H1 (cell line): Measurements from ENCODE around the gene RRM1. TPM values are rescaled to one million over a fixed set of nuclear protein-coding genes. Genes with fewer than 3 reads are reported as not detected.

Experiments used
- CTCF ChIA-PET: fragments of 300-600 bp; sonication (Branson Sonifier 250); formaldehyde crosslinking; loops from one replicate; lab custom pipeline; 2021; ENCODE audit not compliant: partially characterized antibody; lab: Charles Lee
- POLR2A ChIA-PET: fragments of 300-600 bp; sonication (Branson Sonifier 250); formaldehyde crosslinking; loops from one replicate; lab custom pipeline; 2021; ENCODE audit warnings: inconsistent platforms; ENCODE audit not compliant: partially characterized antibody; lab: Charles Lee
- DNase-seq, 2 experiments: peaks; one replicate each; pipeline versions ENCODE4 v3.0.0 to v3.0.0-alpha.2; 2010 to 2022; ENCODE audit warnings: low spot score in 2 of 2, low read depth in 1 of 2, mixed read lengths in 1 of 2
- FAIRE-seq: peaks from 2 replicates; lab custom pipeline; 2011; peaks lifted over from hg19 to GRCh38; lab: Jason Lieb, UNC
- H2AFZ ChIP-seq: 2 replicates; pipeline ENCODE4 v1.8.1; 2012; ENCODE audit warnings: low read length, inconsistent platforms
- H2AK5ac ChIP-seq: 2 replicates; pipeline ENCODE4 v1.6.1; 2013; ENCODE audit warnings: low read depth, low read length
- H2BK120ac ChIP-seq: replicated peaks from 2 replicates; pipeline ENCODE3; 2013; ENCODE audit warnings: low read depth, low read length, inconsistent platforms
- H2BK12ac ChIP-seq: 2 replicates; pipeline ENCODE4 v1.6.1; 2013; ENCODE audit warnings: low read depth, low read length
- H2BK15ac ChIP-seq: 2 replicates; pipeline ENCODE4 v1.6.1; 2013; ENCODE audit warnings: low read length
- H2BK20ac ChIP-seq: 2 replicates; pipeline ENCODE4 v1.6.1; 2013; ENCODE audit warnings: low read length
- H2BK5ac ChIP-seq: 2 replicates; pipeline ENCODE4 v1.6.1; 2013; ENCODE audit warnings: low read depth, low read length
- H3K14ac ChIP-seq: 2 replicates; pipeline ENCODE4 v1.6.1; 2013; ENCODE audit warnings: inconsistent platforms; ENCODE audit not compliant: insufficient read length
- H3K18ac ChIP-seq: 2 replicates; pipeline ENCODE4 v1.6.1; 2013; ENCODE audit warnings: low read length; ENCODE audit errors: extremely low read depth
- H3K23ac ChIP-seq: 2 replicates; pipeline ENCODE4 v1.6.1; 2013; ENCODE audit warnings: inconsistent platforms; ENCODE audit not compliant: insufficient read length
- H3K23me2 ChIP-seq: 2 replicates; pipeline ENCODE4 v1.6.1; 2013; ENCODE audit warnings: low read depth, low read length
- H3K27ac ChIP-seq: 2 replicates; pipeline ENCODE4 v1.6.1; 2011; ENCODE audit warnings: low read depth, low read length, inconsistent platforms
- H3K27me3 ChIP-seq, 4 experiments: replicated peaks in 1 of 4; 1 replicate in 1 of 4; 2 replicates in 3 of 4; pipeline versions ENCODE4 v1.6.1 to v1.8.1; 2011 to 2013; ENCODE audit warnings: low read length in 3 of 4, mild to moderate bottlenecking in 3 of 4, inconsistent platforms in 2 of 4, mixed read lengths in 2 of 4, moderate library complexity in 1 of 4; ENCODE audit not compliant: control insufficient read depth in 3 of 4, insufficient read depth in 3 of 4; ENCODE audit errors: extremely low read depth in 1 of 4
- H3K36me3 ChIP-seq, 4 experiments: 2 replicates each; pipeline versions ENCODE4 v1.6.1 to v1.8.1; 2011 to 2013; ENCODE audit warnings: mild to moderate bottlenecking in 4 of 4, low read length in 3 of 4, moderate library complexity in 2 of 4, control low read depth in 1 of 4, inconsistent platforms in 1 of 4; ENCODE audit not compliant: insufficient read depth in 4 of 4, control insufficient read depth in 2 of 4
- H3K4ac ChIP-seq: replicated peaks from 2 replicates; pipeline ENCODE3; 2013; ENCODE audit warnings: low read length, low read depth, mixed read lengths, inconsistent platforms; ENCODE audit not compliant: insufficient read length
- H3K4me1 ChIP-seq, 4 experiments: replicated peaks in 1 of 4; 1 replicate in 1 of 4; 2 replicates in 3 of 4; pipeline versions ENCODE4 v1.6.1 to v1.8.1; 2011 to 2013; ENCODE audit warnings: low read length in 3 of 4, inconsistent platforms in 2 of 4, mixed read lengths in 1 of 4; ENCODE audit not compliant: insufficient read depth in 4 of 4, control insufficient read depth in 3 of 4
- H3K4me2 ChIP-seq, 2 experiments: 2 replicates each; pipeline versions ENCODE4 v1.6.1 to v1.8.1; 2011 to 2013; ENCODE audit warnings: low read depth in 2 of 2, low read length in 2 of 2, control low read depth in 1 of 2, inconsistent platforms in 1 of 2, mild to moderate bottlenecking in 1 of 2; ENCODE audit not compliant: insufficient read depth in 1 of 2
- H3K4me3 ChIP-seq, 4 experiments: fragments of 200-600, 300-600 bp in 1 of 4; sonication (generic), shearing (Covaris generic), sonication (Bioruptor Twin) in 1 of 4; 2 replicates each; pipeline versions ENCODE4 v1.5.1 to v1.8.1; 2011 to 2016; ENCODE audit warnings: low read length in 4 of 4, low read depth in 3 of 4, control low read depth in 2 of 4, inconsistent platforms in 2 of 4, mild to moderate bottlenecking in 2 of 4, mixed read lengths in 1 of 4, moderate library complexity in 1 of 4; ENCODE audit not compliant: insufficient read depth in 2 of 4; ENCODE audit errors: extremely low read depth in 1 of 4
- H3K56ac ChIP-seq: replicated peaks from 2 replicates; pipeline ENCODE3; 2013; ENCODE audit warnings: low read depth, mild to moderate bottlenecking, mixed read lengths, low read length, inconsistent platforms; ENCODE audit not compliant: insufficient read length
- H3K79me1 ChIP-seq: 2 replicates; pipeline ENCODE4 v1.6.1; 2013; ENCODE audit warnings: low read depth, low read length, control low read depth
- H3K79me2 ChIP-seq, 2 experiments: 2 replicates each; pipeline versions ENCODE4 v1.6.1 to v1.8.1; 2012 to 2013; ENCODE audit warnings: low read length in 2 of 2, mild to moderate bottlenecking in 2 of 2, inconsistent platforms in 1 of 2; ENCODE audit not compliant: insufficient read depth in 2 of 2, control insufficient read depth in 1 of 2
- H3K9ac ChIP-seq, 4 experiments: replicated peaks in 1 of 4; 1 replicate in 1 of 4; 2 replicates in 3 of 4; pipeline versions ENCODE4 v1.6.1 to v1.8.1; 2011 to 2013; ENCODE audit warnings: low read depth in 3 of 4, low read length in 3 of 4, control low read depth in 2 of 4, mild to moderate bottlenecking in 2 of 4, moderate library complexity in 2 of 4, inconsistent platforms in 1 of 4; ENCODE audit errors: extremely low read depth in 1 of 4
- H3K9me3 ChIP-seq, 2 experiments: 2 replicates each; pipeline versions ENCODE4 v1.6.1 to v1.8.1; 2012 to 2013; ENCODE audit warnings: mild to moderate bottlenecking in 2 of 2, moderate library complexity in 2 of 2, control low read depth in 1 of 2, inconsistent platforms in 1 of 2, low read depth in 1 of 2, low read length in 1 of 2, mixed read lengths in 1 of 2; ENCODE audit not compliant: insufficient read depth in 2 of 2
- H4K20me1 ChIP-seq, 2 experiments: replicated peaks in 1 of 2; 2 replicates each; pipeline versions ENCODE3 to v1.8.1; 2011 to 2013; ENCODE audit warnings: inconsistent platforms in 2 of 2, low read length in 2 of 2, mild to moderate bottlenecking in 1 of 2; ENCODE audit not compliant: insufficient read depth in 2 of 2, control insufficient read depth in 1 of 2
- H4K5ac ChIP-seq: 2 replicates; pipeline ENCODE4 v1.6.1; 2013; ENCODE audit warnings: low read length, low read depth, mixed read lengths, inconsistent platforms; ENCODE audit not compliant: insufficient read length
- H4K8ac ChIP-seq: 2 replicates; pipeline ENCODE4 v1.8.0; 2013; ENCODE audit warnings: mild to moderate bottlenecking, moderate library complexity, low read length, inconsistent platforms; ENCODE audit not compliant: insufficient read depth; ENCODE audit errors: extremely low read depth
- H4K91ac ChIP-seq: replicated peaks from 2 replicates; pipeline ENCODE3; 2013; ENCODE audit warnings: low read length, mixed read lengths, inconsistent platforms; ENCODE audit not compliant: insufficient read length
- EGR1 ChIP-seq: IDR thresholded peaks from 2 replicates; pipeline ENCODE4 v1.6.1; 2011; ENCODE audit warnings: low read depth, low read length, borderline replicate concordance
- PHF8 ChIP-seq: fragments of 200-600 bp; sonication (generic); conservative IDR thresholded peaks from 2 replicates; pipeline ENCODE4 v1.7.1; 2012; ENCODE audit warnings: low read depth, mild to moderate bottlenecking, inconsistent platforms, low read length, moderate library complexity
- SIX5 ChIP-seq: IDR thresholded peaks from 2 replicates; pipeline ENCODE4 v1.6.1; 2011; ENCODE audit warnings: mild to moderate bottlenecking, low read depth, low read length
- SP1 ChIP-seq: IDR thresholded peaks from 2 replicates; pipeline ENCODE4 v1.6.1; 2011; ENCODE audit warnings: low read depth, low read length
- WGBS, 2 experiments: shearing (Covaris generic) in 1 of 2; methylation state at CpG; one replicate each; pipeline versions ENCODE4 v1.1.6 to v1.1.7; 2013 to 2015; ENCODE audit warnings: low lambda C conversion rate in 2 of 2, mixed read lengths in 2 of 2, inconsistent platforms in 1 of 2, low coverage in 1 of 2, missing lambda C conversion rate in 1 of 2; ENCODE audit not compliant: insufficient replicate concordance in 2 of 2, insufficient coverage in 1 of 2, insufficient read length in 1 of 2; ENCODE audit errors: extremely low coverage in 1 of 2, missing lambda C conversion rate in 1 of 2; 5-methylcytosine and 5-hydroxymethylcytosine counted together
- polyA plus RNA-seq, 7 experiments: library from polyadenylated mRNA; depleted of rRNA in 3 of 7; stranded (reverse) in 5 of 7; unstranded in 2 of 7; fragments of >200 nt in 5 of 7; fragments of 200-250 nt in 2 of 7; gene quantifications; 1 replicate in 5 of 7; 2 replicates in 1 of 7; 4 replicates in 1 of 7; pipeline versions ENCODE4 v1.2.1 to v1.2.3, GENCODE V29; 2011 to 2013; ENCODE audit warnings: missing spikeins in 2 of 7, mixed read lengths in 2 of 7
- total RNA-seq: library from RNA; stranded (reverse); fragmentation: NEBNext Ultra II Directional; extraction: Animal tissue kit (Norgen Biotek cat#: 25700); gene quantifications from 2 replicates; pipeline ENCODE4 v1.2.1, GENCODE V29; 2021

RRM1 gene
- total and polyA plus RNA-seq, 2 of the 8 experiments (the other 6 are each of a cell fraction or from before 2014, with no cell fraction given) = 63.6 to 126 TPM

DNA sequence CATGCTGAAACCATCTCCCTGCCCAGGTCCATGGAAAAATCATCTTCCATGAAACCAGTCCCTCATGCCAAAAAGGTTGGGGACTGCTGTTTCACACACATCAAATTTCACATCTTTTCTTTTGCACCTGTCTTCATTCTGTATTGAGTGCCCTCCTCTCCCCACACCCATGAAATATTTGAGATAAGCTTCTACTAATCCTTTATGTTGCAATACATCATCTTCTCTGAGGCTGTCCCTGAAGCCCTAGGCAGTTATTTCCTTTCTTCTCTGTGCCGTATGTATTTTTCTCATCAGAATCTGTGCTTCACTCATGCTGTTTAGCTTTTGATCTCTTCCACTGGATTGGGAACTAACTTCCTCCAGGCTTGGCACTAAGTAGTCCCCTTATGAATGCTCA lies 40.0 kb upstream of the RRM1 start:
- no peak overlapping the region for H4K8ac ChIP-seq
- no peak overlapping the region for H3K14ac ChIP-seq
- no peak overlapping the region for H3K23ac ChIP-seq
- H3K27me3 ChIP-seq = no peaks in the 10 kb centered on the region; a peak in 1 of 7 replicates
- no peaks in the 10 kb centered on the region for H4K20me1 ChIP-seq
- H2BK15ac ChIP-seq = no peak overlapping the region
- no peak overlapping the region for H3K4ac ChIP-seq
- H3K9ac ChIP-seq = no peak overlapping the region
- H4K5ac ChIP-seq = no peak overlapping the region
- H3K4me1 ChIP-seq = no peaks in the 10 kb centered on the region
- H2BK120ac ChIP-seq = no peak overlapping the region
- no peaks in the 10 kb centered on the region for H3K36me3 ChIP-seq
- no peak overlapping the region for H3K4me3 ChIP-seq
- POLR2A ChIA-PET = no interaction called here
- WGBS, 2 experiments = 88% methylated on average over 1 of the region's 1 CpG; no CpG with 5 or more reads in 1 of the 2 experiments
- no peaks in the 10 kb centered on the region for H3K23me2 ChIP-seq
- no peak overlapping the region for H2AFZ ChIP-seq
- no peak overlapping the region for H3K27ac ChIP-seq
- no peak overlapping the region for H4K91ac ChIP-seq
- H3K18ac ChIP-seq = no peak overlapping the region
- FAIRE-seq (no peak), DNase-seq (no peak)
- no peak overlapping the region for H3K56ac ChIP-seq
- H3K9me3 ChIP-seq = no peaks in the 10 kb centered on the region
- H2BK12ac ChIP-seq = no peak overlapping the region
- no peak overlapping the region for H2BK20ac ChIP-seq
- H3K79me1 ChIP-seq = no peaks in the 10 kb centered on the region
- CTCF ChIA-PET = interaction anchor here (1.3 to 6.8 kb wide), 4 partner anchors 14 to 205 kb away, joined by 3 to 48 read pairs (median 7); no protein-coding TSS in a partner anchor
- TF ChIP-seq SP1 (no peak), SIX5 (no peak), EGR1 (no peak), PHF8 (no peak)
- H2AK5ac ChIP-seq = no peak overlapping the region
- H3K79me2 ChIP-seq = no peaks in the 10 kb centered on the region
- no peak overlapping the region for H2BK5ac ChIP-seq
- H3K4me2 ChIP-seq = no peak overlapping the region
